A204.1 (cell line): ENCODE data around the gene NAV2.

Source experiments
- FAIRE-seq: peaks from 2 replicates; lab custom pipeline; 2012; peaks lifted over from hg19 to GRCh38; lab: Jason Lieb, UNC

Gene NAV2

GRCh38 chr11:20022363-20023081 lies 309.9 kb downstream of the NAV2 start:
- FAIRE-seq: no peak

- FAIRE-seq: no peak
Observed at GRCh38 chr11:20023082-20023426, 310.4 kb downstream of the NAV2 start.

- FAIRE-seq: no peak
Observed at GRCh38 chr11:20024172-20024935, 311.7 kb downstream of the NAV2 start.

- FAIRE-seq: no peak
Observed at GRCh38 chr11:20025332-20025840, 312.7 kb downstream of the NAV2 start.

GRCh38 chr11:20026629-20027555 lies 314.3 kb downstream of the NAV2 start:
- FAIRE-seq: no peak

GRCh38 chr11:20027556-20028013 lies 314.9 kb downstream of the NAV2 start:
- no peak for FAIRE-seq

- no peak for FAIRE-seq
Observed at GRCh38 chr11:20029193-20029592, 316.6 kb downstream of the NAV2 start.

- FAIRE-seq: peak; percentile 23
Observed at GRCh38 chr11:20030472-20030871, 317.8 kb downstream of the NAV2 start.

- no peak for FAIRE-seq
Observed at GRCh38 chr11:20031155-20032001, 318.7 kb downstream of the NAV2 start.

- FAIRE-seq: no peak
Observed at GRCh38 chr11:20032127-20032526, 319.5 kb downstream of the NAV2 start.

- FAIRE-seq: no peak
Observed at GRCh38 chr11:20032577-20033260, 320.1 kb downstream of the NAV2 start.

- FAIRE-seq: no peak
Observed at GRCh38 chr11:20033806-20034205, 321.2 kb downstream of the NAV2 start.

GRCh38 chr11:20034941-20035340 lies 322.3 kb downstream of the NAV2 start:
- FAIRE-seq: no peak

- no peak for FAIRE-seq
Observed at GRCh38 chr11:20035375-20035700, 322.7 kb downstream of the NAV2 start.

- no peak for FAIRE-seq
Observed at GRCh38 chr11:20035701-20036601, 323.3 kb downstream of the NAV2 start.

GRCh38 chr11:20036626-20037335 lies 324.1 kb downstream of the NAV2 start:
- no peak for FAIRE-seq

- FAIRE-seq: no peak
Observed at GRCh38 chr11:20037396-20038153, 324.9 kb downstream of the NAV2 start.

- no peak for FAIRE-seq
Observed at GRCh38 chr11:20038412-20038811, 325.8 kb downstream of the NAV2 start.

- FAIRE-seq: no peak
Observed at GRCh38 chr11:20038972-20039371, 326.3 kb downstream of the NAV2 start.
